ENCODE results near the gene CT47C1. TPM values are rescaled to one million over a fixed set of nuclear protein-coding genes. Genes with fewer than 3 reads are reported as not detected.

The CT47C1 gene
- total and polyA plus RNA-seq, 10 of the 15 experiments (the other 5 are each of a cell fraction or from before 2014, with no cell fraction given) = not detected

DNA sequence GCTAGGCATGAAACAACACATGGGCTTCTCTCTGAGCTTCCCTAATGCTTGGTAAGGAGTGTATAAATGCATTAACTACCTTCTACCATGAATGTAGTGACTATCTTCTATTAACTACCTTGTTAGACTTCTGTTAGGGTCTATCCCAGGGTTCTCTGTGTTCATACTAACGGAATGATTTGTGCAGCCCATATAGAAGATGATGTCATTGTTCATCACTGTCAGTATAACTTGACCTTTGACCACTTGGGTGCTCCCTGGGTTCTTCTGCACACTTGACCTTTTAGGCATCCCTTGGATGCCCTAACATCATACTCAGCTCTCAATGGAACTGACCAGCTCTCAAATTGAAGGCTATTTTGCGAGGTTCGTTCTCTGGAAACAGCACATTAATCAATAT, 30.8 kb upstream of the CT47C1 start:
- H3K36me3 ChIP-seq (ENCODE audit: control insufficient read depth in 2 of 2, insufficient read depth in 2 of 2, low read length in 1 of 2) = no peaks in the 10 kb centered on the region
- no peaks in the 10 kb centered on the region for H3K4me1 ChIP-seq (ENCODE audit: control insufficient read depth, insufficient read depth, low read length)
- no peaks in the 10 kb centered on the region; a peak in 1 of 4 replicates for H3K27me3 ChIP-seq (replicated peaks in 1 of 2; ENCODE audit: control insufficient read depth in 2 of 2, insufficient read depth in 2 of 2, low read length in 1 of 2)
- H3K9ac ChIP-seq (ENCODE audit: control insufficient read depth, insufficient read depth, low read length) = no peak overlapping the region
- intact Hi-C loops (cut with micrococcal nuclease; ENCODE audit: unreplicated experiment) = no loop called here
- no peak overlapping the region for H3K4me3 ChIP-seq
- POLR2A ChIA-PET = no interaction called here
- FAIRE-seq (no peak), ATAC-seq (no peak), DNase-seq (ENCODE audit: low read depth, low spot score) (no peak)
- in situ Hi-C loops (cut with MboI) = no loop called here
- CTCF ChIA-PET = no interaction called here
- TF ChIP-seq BCL11A (IDR thresholded peaks at IDR 0.05; ENCODE audit: low read depth, low read length) = no peak
- no peak for TF ChIP-seq NR2F1 (conservative IDR thresholded peaks at IDR 0.05)
- TF ChIP-seq ZBED1 (IDR thresholded peaks at IDR 0.05; ENCODE audit: borderline replicate concordance) = no peak
- TF ChIP-seq, protein P1, sequence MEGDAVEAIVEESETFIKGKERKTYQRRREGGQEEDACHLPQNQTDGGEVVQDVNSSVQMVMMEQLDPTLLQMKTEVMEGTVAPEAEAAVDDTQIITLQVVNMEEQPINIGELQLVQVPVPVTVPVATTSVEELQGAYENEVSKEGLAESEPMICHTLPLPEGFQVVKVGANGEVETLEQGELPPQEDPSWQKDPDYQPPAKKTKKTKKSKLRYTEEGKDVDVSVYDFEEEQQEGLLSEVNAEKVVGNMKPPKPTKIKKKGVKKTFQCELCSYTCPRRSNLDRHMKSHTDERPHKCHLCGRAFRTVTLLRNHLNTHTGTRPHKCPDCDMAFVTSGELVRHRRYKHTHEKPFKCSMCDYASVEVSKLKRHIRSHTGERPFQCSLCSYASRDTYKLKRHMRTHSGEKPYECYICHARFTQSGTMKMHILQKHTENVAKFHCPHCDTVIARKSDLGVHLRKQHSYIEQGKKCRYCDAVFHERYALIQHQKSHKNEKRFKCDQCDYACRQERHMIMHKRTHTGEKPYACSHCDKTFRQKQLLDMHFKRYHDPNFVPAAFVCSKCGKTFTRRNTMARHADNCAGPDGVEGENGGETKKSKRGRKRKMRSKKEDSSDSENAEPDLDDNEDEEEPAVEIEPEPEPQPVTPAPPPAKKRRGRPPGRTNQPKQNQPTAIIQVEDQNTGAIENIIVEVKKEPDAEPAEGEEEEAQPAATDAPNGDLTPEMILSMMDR (IDR thresholded peaks at IDR 0.05 in 2 of 3, conservative IDR thresholded peaks at IDR 0.05 in 1 of 3; ENCODE audit: control insufficient read depth in 2 of 3, extremely low read depth in 1 of 3, insufficient read depth in 1 of 3, low read depth in 3 of 3, low read length in 3 of 3) = no peak
- TF ChIP-seq PAX5 (IDR thresholded peaks at IDR 0.05; ENCODE audit: borderline replicate concordance, low read depth, low read length) = no peak
- no peak for TF ChIP-seq SMC3 (IDR thresholded peaks at IDR 0.05; ENCODE audit: borderline replicate concordance, low read length)
- TF ChIP-seq RAD21 (IDR thresholded peaks at IDR 0.05; ENCODE audit: insufficient read depth, low read depth, low read length) = no peak
- no peak for TF ChIP-seq RELA (IDR thresholded peaks at IDR 0.05; ENCODE audit: borderline replicate concordance, partially characterized antibody)
- no peak for TF ChIP-seq NR2C1 (IDR thresholded peaks at IDR 0.05)
- no peak for TF ChIP-seq CREB1 (IDR thresholded peaks at IDR 0.05; ENCODE audit: low read depth)
- no peak for TF ChIP-seq KLF5 (IDR thresholded peaks at IDR 0.05; ENCODE audit: partially characterized antibody)
- no peak for TF ChIP-seq GABPA (IDR thresholded peaks at IDR 0.05; ENCODE audit: low read depth)
- TF ChIP-seq EED (IDR thresholded peaks at IDR 0.05; ENCODE audit: low read depth) = no peak
- no peaks in the 10 kb centered on the region for H3K79me2 ChIP-seq (ENCODE audit: control insufficient read depth, insufficient read depth, low read length)
- no peaks in the 10 kb centered on the region for H4K20me1 ChIP-seq (ENCODE audit: control insufficient read depth, insufficient read depth)
- RAD21 ChIA-PET (ENCODE audit: unreplicated experiment) = no interaction called here
- H2AFZ ChIP-seq (ENCODE audit: control insufficient read depth, low read depth, low read length) = no peak overlapping the region
- H3K9me3 ChIP-seq (replicated peaks; ENCODE audit: control insufficient read depth, insufficient read depth, low read length) = no peaks in the 10 kb centered on the region
- SMC1A ChIA-PET (ENCODE audit: uncharacterized antibody, unreplicated experiment) = interaction anchor here (0.7 kb wide), 1 partner anchor 62 kb away, joined by 3 read pairs; no protein-coding TSS in a partner anchor
- H3K4me2 ChIP-seq (ENCODE audit: control insufficient read depth, insufficient read depth) = no peak overlapping the region
- 17% methylated on average over 3 of the region's 3 CpGs for WGBS (ENCODE audit: insufficient coverage, insufficient replicate concordance, low lambda C conversion rate, missing lambda C conversion rate)
- no peak overlapping the region for H3K27ac ChIP-seq (ENCODE audit: control insufficient read depth, insufficient read depth)
- BruUV-seq (replicated peaks) = no TSS peak
